Upper lobe of right lung (tissue), 1 donor: ENCODE measurements around the gene PPP2R3C. TPM values are rescaled to one million over a fixed set of nuclear protein-coding genes. Genes with fewer than 3 reads are reported as not detected.
"Not testable (repeated sequence)": the region's sequence is repeated elsewhere in the genome, so short reads cannot be mapped to it uniquely, and the experiment has no call there.

Experiments used
- ATAC-seq: fragments of 200-7000 bp; cut with Tn5 transposase; one replicate; pipeline ENCODE4 v1.9.1; 2020; ENCODE audit warnings: mild to moderate bottlenecking, moderate library complexity
- DNase-seq: peaks from one replicate; pipeline ENCODE4 v3.0.0-alpha.2; 2020
- H3K27ac ChIP-seq: fragments of 200-600 bp; one replicate; pipeline ENCODE4 v1.8.0; 2022
- H3K27me3 ChIP-seq: fragments of 200-600 bp; one replicate; pipeline ENCODE4 v1.8.0; 2022; ENCODE audit warnings: mild to moderate bottlenecking
- H3K36me3 ChIP-seq: fragments of 200-600 bp; one replicate; pipeline ENCODE4 v1.8.0; 2022
- H3K4me1 ChIP-seq: fragments of 200-600 bp; one replicate; pipeline ENCODE4 v1.8.0; 2022
- H3K4me3 ChIP-seq: fragments of 200-600 bp; one replicate; pipeline ENCODE4 v1.8.0; 2022; ENCODE audit warnings: mild to moderate bottlenecking
- H3K9me3 ChIP-seq: fragments of 200-600 bp; one replicate; pipeline ENCODE4 v1.8.0; 2022
- CTCF ChIP-seq: fragments of 200-600 bp; IDR thresholded peaks from one replicate; pipeline ENCODE4 v1.8.0; 2022; ENCODE audit warnings: antibody characterized with exemption
- intact Hi-C: fragments of 100-400 bp; cut with DNase I; formaldehyde crosslinking; loops from one replicate; pipeline ENCODE4 v1.11.0; 2022
- total RNA-seq: library from RNA; stranded (reverse); fragmentation: NEBNext Ultra II Directional; extraction: Animal tissue kit (Norgen Biotek cat#: 25700); gene quantifications from one replicate; pipeline ENCODE4 v1.2.1, GENCODE V29; 2021
- donor health status: DM: no; HTN: yes; CAD: no; lungs with severe emphysema.

PPP2R3C gene
- total RNA-seq, 1 donor from 2014 or later, result 34.2 TPM

DNA sequence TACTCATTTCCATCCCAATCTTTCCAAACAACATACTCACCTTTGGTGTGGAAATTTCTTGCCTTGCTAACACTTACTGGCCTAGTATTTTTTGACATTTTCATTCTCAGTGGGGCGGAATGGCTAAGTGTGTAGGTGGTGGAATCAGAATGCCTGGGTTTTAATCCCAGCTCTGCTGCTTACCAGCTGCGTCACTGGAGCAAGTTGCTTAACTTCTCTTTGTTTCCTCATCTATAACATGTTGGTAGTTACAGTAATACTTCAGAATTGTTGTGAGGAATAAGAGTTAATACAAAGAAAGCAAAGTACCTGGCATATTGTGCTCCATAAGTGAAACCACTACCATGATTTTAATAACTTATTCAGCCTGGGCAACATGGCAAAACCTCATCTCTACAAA is 78.7 kb downstream of the PPP2R3C start:
- Histone ChIP-seq H3K36me3 (no peaks in the 10 kb centered on the region), H3K27me3 (no peaks in the 10 kb centered on the region), H3K4me1 (peaks cover 11% of the 10 kb centered on the region), H3K9me3 (no peaks in the 10 kb centered on the region), H3K27ac (no peak overlapping the region), H3K4me3 (no peak overlapping the region)
- ATAC-seq (no peak), DNase-seq (no peak)
- no peak for TF ChIP-seq CTCF
- intact Hi-C loops, result no loop called here

- intact Hi-C loops, result no loop called here
- Histone ChIP-seq H3K9me3 (no peaks in the 10 kb centered on the region), H3K4me3 (no peak overlapping the region), H3K36me3 (no peaks in the 10 kb centered on the region), H3K4me1 (peaks cover 7% of the 10 kb centered on the region), H3K27me3 (no peaks in the 10 kb centered on the region), H3K27ac (no peak overlapping the region)
- ATAC-seq, result no peak
- DNase-seq, result no peak
- TF ChIP-seq CTCF, result no peak
These were observed 79.2 kb downstream of the PPP2R3C start for GRCh38 chr14:35042632-35043031.

GRCh38 chr14:35038312-35038711 is 83.5 kb downstream of the PPP2R3C start:
- H3K27me3 ChIP-seq, H3K4me1 ChIP-seq, H3K36me3 ChIP-seq, H3K4me3 ChIP-seq, DNase-seq, ATAC-seq, H3K27ac ChIP-seq, intact Hi-C loops: not testable (repeated sequence)
- H3K9me3 ChIP-seq, result peaks cover 11% of the 10 kb centered on the region

Other genes with a start within 250 kb of the PPP2R3C start
- gene BAZ1A, start 246.6 kb downstream of the PPP2R3C start, total RNA-seq, result 35.9 TPM
- gene SRP54, start 139.0 kb downstream of the PPP2R3C start, total RNA-seq, result 47.5 TPM
- 117 TPM for gene FAM177A1, start 75.7 kb downstream of the PPP2R3C start, total RNA-seq
- gene PRORP, start 562 bp upstream of the PPP2R3C start, total RNA-seq, result 22.2 TPM
- 157 TPM for gene PSMA6, start 170.4 kb upstream of the PPP2R3C start, total RNA-seq